ENCODE results near the gene RGS1. TPM values are rescaled to one million over a fixed set of nuclear protein-coding genes. Genes with fewer than 3 reads are reported as not detected.

RGS1 gene
- total RNA-seq, 1 donor from 2014 or later: 145 TPM

DNA sequence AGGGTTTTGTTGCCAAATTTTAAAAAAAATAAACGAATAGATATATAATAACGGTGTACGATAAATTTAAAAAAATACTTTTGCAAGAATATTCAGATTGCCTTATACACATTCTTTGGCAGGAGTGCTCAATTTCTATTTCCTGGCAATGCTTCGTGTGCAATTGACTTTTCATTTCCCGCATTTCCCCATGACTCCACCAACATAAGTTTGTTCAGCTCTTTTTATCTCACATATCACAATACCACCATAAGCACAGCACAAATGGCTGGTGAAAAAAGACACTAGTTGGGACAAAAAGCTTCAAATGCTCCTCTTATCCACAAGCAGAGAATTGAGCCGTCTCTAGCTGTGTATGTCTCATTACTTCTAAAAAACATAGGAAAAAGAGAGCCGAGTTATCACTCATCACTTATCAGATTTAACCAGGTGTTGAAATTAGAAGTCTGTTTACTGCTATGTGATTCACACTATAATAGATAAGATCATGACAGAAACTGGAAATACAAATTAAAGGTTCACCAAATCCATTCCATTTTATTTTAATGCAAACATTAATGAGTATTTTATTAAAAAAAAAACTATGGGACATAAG, 28.9 kb upstream of the RGS1 start:
- Histone ChIP-seq H3K36me3 (no peaks in the 10 kb centered on the region), H3K4me3 (no peak overlapping the region), H3K9me3 (no peaks in the 10 kb centered on the region), H3K4me1 (no peaks in the 10 kb centered on the region), H3K27me3 (no peaks in the 10 kb centered on the region), H3K27ac (no peak overlapping the region)
- DNase-seq (ENCODE audit: extremely low spot score in 2 of 2): no peak
- intact Hi-C loops (cut with DNase I): no loop called here
- no peak for TF ChIP-seq POLR2AphosphoS5 (IDR thresholded peaks at IDR 0.05; ENCODE audit: insufficient read depth in 1 of 2, low read depth in 1 of 2)
- no peak for TF ChIP-seq POLR2A (IDR thresholded peaks at IDR 0.05)
- TF ChIP-seq, protein P1, sequence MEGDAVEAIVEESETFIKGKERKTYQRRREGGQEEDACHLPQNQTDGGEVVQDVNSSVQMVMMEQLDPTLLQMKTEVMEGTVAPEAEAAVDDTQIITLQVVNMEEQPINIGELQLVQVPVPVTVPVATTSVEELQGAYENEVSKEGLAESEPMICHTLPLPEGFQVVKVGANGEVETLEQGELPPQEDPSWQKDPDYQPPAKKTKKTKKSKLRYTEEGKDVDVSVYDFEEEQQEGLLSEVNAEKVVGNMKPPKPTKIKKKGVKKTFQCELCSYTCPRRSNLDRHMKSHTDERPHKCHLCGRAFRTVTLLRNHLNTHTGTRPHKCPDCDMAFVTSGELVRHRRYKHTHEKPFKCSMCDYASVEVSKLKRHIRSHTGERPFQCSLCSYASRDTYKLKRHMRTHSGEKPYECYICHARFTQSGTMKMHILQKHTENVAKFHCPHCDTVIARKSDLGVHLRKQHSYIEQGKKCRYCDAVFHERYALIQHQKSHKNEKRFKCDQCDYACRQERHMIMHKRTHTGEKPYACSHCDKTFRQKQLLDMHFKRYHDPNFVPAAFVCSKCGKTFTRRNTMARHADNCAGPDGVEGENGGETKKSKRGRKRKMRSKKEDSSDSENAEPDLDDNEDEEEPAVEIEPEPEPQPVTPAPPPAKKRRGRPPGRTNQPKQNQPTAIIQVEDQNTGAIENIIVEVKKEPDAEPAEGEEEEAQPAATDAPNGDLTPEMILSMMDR (IDR thresholded peaks at IDR 0.05): no peak

DNA sequence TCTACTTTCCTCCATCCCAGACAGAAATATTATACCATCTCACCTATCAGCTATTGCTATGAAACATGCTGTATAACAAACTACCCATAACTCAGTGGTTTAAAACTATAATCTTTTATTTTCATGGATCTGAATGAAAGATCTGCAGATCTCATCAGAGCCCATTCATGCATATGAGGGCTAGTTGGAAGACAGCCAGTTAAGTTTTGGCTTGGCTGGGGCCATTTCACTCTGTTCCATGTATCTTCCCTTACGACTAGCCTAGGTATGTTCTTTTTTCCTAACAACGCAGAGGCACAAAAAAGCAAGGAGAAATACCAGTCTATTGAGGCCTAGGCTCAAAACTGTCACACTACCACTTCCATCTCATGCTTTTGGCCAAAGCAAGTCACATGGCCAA, 28.1 kb upstream of the RGS1 start:
- Histone ChIP-seq H3K4me1 (no peaks in the 10 kb centered on the region), H3K9me3 (no peaks in the 10 kb centered on the region), H3K36me3 (no peaks in the 10 kb centered on the region), H3K27ac (no peak overlapping the region), H3K27me3 (no peaks in the 10 kb centered on the region), H3K4me3 (no peak overlapping the region)
- intact Hi-C loops (cut with DNase I): no loop called here
- no peak for DNase-seq (ENCODE audit: extremely low spot score in 2 of 2)
- no peak for TF ChIP-seq POLR2AphosphoS5 (IDR thresholded peaks at IDR 0.05; ENCODE audit: insufficient read depth in 1 of 2, low read depth in 1 of 2)
- TF ChIP-seq POLR2A (IDR thresholded peaks at IDR 0.05): no peak
- TF ChIP-seq, protein P1 (IDR thresholded peaks at IDR 0.05): no peak

DNA sequence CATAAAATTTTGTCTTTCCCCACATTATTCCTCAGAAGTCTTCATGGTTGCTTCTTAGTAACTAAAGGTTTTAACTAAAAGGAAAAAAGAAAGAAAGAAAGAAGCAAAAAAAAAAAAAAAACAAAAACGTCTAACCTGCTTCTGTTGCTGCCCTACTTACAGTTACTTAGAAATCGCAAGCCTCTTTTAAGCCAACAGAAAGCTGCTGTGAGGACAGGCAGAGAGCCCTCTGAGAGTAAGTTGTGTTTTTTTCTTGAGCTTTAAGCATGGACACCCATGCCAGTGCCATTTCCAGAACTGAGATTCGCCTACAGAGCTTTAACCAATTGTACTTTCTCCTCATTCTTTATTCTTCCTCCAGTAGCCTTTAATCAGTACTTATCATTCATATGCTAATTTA, 25.6 kb upstream of the RGS1 start:
- TF ChIP-seq POLR2A (IDR thresholded peaks at IDR 0.05): no peak
- TF ChIP-seq, protein P1 (IDR thresholded peaks at IDR 0.05): no peak
- no peak for TF ChIP-seq POLR2AphosphoS5 (IDR thresholded peaks at IDR 0.05; ENCODE audit: insufficient read depth in 1 of 2, low read depth in 1 of 2)
- Histone ChIP-seq H3K9me3 (no peaks in the 10 kb centered on the region), H3K4me1 (no peaks in the 10 kb centered on the region), H3K27me3 (no peaks in the 10 kb centered on the region), H3K4me3 (no peak overlapping the region), H3K36me3 (no peaks in the 10 kb centered on the region), H3K27ac (no peak overlapping the region)
- intact Hi-C loops (cut with DNase I): no loop called here
- DNase-seq (ENCODE audit: extremely low spot score in 2 of 2): no peak

DNA sequence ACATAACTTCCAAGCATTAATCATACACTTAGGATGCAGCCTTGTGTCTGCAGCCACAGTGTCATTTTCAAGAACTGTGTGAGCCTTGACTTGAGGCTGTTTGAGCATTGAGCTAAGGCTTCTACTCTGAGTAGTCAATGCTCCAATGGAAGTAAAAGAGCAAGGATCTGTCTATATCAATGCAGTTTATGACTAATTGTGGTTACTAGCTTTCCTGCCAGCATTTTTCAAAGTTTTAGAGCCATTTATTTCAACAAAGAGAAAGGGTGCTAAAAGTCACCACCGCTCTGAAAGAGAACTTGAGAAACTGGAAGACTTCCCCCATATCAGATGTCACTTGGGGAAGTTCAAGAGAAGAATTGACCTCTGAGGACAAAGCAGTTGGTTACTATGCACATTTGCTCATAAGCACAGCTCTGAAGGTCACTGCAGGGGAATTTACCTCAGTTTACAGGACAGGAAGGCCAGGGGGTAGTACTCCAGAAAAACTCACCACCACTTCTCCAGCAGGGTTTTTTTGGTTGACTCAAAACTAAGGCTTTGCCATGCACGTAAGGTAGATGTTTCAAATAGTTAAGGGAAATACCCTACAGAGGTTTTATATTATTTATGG, 24.5 kb upstream of the RGS1 start:
- TF ChIP-seq POLR2A (IDR thresholded peaks at IDR 0.05) (no peak), POLR2AphosphoS5 (IDR thresholded peaks at IDR 0.05; ENCODE audit: insufficient read depth in 1 of 2, low read depth in 1 of 2) (no peak)
- TF ChIP-seq, protein P1 (IDR thresholded peaks at IDR 0.05): no peak
- DNase-seq (ENCODE audit: extremely low spot score in 2 of 2): no peak
- intact Hi-C loops (cut with DNase I): no loop called here
- Histone ChIP-seq H3K27me3 (no peaks in the 10 kb centered on the region), H3K4me3 (no peak overlapping the region), H3K4me1 (no peaks in the 10 kb centered on the region), H3K27ac (no peak overlapping the region), H3K9me3 (no peaks in the 10 kb centered on the region), H3K36me3 (no peaks in the 10 kb centered on the region)

DNA sequence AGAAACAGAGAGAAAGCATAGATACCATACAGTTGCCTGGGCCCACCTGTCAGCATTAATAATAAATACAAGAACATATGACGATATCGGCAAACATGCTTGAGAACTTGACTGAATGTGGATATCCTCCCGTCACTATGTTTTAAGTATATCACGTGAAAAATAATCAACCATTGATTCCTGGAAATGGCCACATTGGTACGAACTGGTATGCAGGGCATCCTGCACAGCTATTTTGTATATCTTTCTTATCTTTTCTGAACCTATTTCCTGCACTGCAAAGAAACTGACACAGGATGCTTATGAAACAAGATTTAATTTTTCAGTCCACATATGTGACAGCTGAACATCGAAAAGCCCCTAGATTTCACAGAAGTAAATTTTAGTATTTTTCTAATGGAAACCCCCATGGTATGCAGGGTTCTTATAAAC, 22.8 kb upstream of the RGS1 start:
- no peak for DNase-seq (ENCODE audit: extremely low spot score in 2 of 2)
- intact Hi-C loops (cut with DNase I): no loop called here
- Histone ChIP-seq H3K4me1 (no peaks in the 10 kb centered on the region), H3K27me3 (no peaks in the 10 kb centered on the region), H3K4me3 (no peak overlapping the region), H3K9me3 (no peaks in the 10 kb centered on the region), H3K36me3 (no peaks in the 10 kb centered on the region), H3K27ac (no peak overlapping the region)
- TF ChIP-seq POLR2AphosphoS5 (IDR thresholded peaks at IDR 0.05; ENCODE audit: insufficient read depth in 1 of 2, low read depth in 1 of 2) (no peak), POLR2A (IDR thresholded peaks at IDR 0.05) (no peak)
- TF ChIP-seq, protein P1 (IDR thresholded peaks at IDR 0.05): no peak

Measured in vagina (tissue), 2 donors.